GM21576 (cell line): Measurements from ENCODE around the gene DCPS.
"Not testable (repeated sequence)": the region's sequence is repeated elsewhere in the genome, so short reads cannot be mapped to it uniquely, and the experiment has no call there.

ENCODE experiments used
- ATAC-seq: cut with Tn5 transposase; IDR thresholded peaks from one replicate; pipeline ENCODE4 v1.9.1; 2021; ENCODE audit warnings: mild to moderate bottlenecking, moderate library complexity; ENCODE audit not compliant: unreplicated experiment

DCPS gene

DNA sequence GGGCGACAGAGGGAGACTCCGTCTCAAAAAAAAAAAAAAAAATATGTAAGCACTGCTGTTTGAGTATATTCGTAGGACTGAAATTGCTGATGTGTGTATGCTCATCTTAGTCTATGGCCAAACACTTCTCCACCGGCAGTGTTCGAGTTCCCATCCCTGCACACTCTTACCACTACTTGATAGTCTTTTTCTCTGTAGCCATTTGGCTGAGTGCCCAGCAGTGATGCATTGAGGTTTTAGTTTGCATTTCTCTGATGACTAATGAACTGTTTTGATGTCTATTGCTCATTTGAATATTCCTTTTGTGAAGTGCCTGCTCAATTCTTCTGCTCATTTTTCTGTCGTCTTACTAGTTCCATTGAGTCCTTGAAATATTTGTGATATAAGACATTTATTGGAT lies 19.0 kb upstream of the DCPS start:
- ATAC-seq = peak; percentile 48

DNA sequence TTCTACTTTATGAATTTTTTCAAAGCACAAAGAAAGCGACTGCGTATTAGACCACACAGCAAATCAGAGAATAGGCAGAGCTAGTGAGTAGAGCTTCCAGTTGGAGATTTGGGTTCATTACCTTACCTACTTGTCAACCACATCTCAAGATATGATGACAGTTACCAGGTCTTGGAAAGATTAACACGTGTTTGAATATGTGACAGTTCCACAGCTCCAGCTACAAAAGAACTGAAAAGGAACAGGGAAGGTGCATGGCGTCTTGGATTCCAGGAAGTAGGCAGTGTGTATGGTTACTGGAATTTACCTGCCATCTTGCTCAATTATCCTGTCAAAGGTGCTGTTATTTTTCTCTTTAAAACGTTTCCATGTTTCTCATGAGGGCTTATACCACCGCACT lies 15.6 kb upstream of the DCPS start:
- no peak for ATAC-seq

DNA sequence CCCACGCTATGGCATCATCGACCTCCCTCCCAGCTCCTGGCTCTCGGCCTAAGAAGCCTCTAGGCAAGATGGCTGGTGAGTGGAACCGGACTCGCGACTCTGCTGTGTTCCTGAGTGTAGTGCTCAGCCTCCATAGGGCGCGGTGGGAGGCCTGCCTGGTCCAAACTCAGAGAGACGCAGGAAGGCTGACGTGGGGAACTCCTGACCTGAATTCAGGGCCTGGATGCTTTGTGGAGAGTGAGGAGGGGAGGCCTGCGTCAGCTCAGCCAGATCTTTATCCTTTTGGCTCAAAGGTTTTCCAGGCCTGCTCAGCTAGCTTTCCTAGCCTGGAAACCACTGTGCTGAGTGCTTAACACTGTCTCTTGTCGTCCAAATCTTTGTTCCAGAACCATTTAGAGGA lies 13.0 kb upstream of the DCPS start:
- no peak for ATAC-seq

DNA sequence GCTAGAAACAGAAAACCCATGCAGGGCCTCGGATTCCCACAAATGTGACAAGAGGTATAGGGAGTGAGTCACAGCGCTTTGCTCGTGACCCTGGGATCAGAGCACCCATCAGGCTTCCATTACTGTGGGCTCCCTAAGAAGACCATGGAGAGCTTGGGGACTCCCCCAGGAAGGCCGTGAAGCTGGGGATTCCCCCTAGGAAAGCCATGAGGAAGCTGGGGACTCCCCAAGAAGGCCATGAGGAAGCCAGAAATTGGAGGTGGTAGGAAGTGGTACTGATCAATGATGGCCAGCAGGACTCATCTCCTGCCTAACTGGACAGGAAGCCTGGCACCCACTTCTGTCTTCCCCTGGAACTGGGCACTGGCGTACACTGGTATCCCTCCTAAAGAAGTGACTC lies 10.1 kb upstream of the DCPS start:
- no peak for ATAC-seq

DNA sequence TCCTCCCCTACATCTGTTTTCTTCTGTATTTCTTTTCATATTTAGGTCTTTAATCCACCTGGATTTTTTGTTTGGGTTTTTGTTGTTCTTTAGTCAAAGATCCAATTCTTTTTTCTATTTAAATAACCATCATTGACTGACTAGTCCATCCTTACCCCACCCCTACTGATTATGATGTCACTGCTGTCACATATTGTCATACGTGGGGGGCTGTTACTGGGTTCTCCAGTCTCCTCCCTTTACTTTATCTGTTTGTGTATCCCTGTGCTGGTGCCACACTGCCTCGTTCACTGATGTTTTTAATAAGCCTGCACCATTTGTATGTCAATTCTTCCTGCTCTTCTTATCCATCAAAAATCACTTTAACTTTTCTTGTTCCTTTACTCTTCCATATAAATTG lies 6.9 kb upstream of the DCPS start:
- no peak for ATAC-seq

DNA sequence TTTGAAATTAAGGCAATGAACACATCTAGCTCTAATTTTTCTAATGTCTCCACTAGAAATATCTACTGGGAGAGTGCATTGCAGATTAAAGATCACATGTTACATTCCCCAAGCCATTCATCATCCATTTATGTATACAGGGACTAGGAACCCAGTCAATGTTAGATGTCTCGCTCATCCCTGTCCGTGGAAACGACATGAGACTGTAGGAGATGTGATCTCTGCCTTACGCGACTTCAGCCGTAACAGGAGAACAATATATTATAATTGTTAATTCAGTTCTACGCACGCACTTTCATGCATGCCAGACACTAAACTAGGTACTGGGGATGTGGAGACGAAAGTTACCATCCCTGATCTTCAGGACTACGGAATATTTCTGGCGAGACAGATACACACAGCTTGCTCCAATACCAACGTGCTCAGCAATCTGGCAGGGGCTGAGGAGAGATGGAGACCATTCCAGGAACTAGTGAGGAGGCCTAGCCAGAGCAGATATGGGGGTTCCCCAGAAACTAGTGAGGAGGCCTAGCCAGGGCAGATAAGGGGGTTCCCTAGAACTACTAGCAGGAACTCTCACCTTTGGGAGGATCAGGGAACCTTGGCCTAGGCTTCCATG lies 706 bp downstream of the DCPS start:
- ATAC-seq = peak; percentile 27

DNA sequence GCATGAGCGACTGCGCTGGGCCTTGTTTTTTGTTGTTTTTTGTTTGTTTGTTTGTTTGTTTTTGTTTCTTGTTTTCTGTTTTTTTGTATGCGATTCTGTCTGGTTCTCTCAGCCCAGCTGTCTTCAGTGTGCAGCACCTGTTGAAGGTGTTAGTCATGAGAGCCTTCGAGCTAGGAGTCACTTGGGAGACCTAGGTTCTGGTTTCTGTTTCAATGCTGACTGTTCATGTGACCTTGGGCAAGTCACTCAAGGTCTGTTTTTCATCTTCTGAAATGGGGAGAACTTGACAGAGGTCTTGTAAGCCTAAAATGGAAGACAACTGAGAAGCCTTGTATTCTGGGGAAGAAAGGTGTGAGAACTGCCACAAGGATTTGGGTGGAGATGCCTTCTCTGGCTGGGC lies 1.8 kb downstream of the DCPS start:
- peak; percentile 51 for ATAC-seq

DNA sequence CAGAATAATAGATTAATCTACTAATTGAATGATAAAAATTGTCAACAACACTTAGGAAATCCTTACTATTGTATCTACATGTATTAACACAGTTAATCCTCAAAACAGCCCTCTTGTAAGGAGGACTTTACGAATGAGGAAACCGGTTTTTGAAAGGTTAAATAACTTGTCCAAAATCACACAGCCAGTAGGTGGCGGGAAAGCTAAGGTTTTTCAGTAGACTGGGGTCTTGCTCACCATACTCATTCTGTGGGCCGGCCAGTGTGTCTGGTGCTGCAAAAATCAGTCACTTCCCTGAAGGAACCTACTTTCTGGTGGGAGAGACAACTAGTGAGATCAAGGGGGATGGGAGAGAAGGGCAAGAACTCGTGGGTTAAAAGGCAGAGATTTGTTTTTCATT lies 3.8 kb downstream of the DCPS start:
- ATAC-seq = no peak

DNA sequence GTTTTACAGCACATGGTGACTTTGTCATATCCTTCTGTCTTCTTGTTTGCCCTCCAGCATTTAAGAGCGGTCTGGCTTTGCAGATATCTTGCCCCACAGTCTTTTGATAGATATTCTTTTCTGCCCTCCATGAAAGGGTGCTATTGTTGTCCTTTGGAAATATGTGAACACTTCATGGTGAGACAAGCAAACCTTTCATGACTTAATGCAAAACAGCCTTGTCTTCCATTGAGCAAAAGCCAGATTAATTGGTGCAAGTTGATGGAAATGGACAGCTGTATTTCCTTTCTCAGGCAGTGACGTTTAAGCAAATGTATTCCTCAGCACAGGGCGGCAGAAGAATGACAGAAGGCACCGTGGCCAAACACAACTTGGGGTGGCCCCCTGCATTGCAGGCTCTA lies 4.4 kb downstream of the DCPS start:
- no peak for ATAC-seq

DNA sequence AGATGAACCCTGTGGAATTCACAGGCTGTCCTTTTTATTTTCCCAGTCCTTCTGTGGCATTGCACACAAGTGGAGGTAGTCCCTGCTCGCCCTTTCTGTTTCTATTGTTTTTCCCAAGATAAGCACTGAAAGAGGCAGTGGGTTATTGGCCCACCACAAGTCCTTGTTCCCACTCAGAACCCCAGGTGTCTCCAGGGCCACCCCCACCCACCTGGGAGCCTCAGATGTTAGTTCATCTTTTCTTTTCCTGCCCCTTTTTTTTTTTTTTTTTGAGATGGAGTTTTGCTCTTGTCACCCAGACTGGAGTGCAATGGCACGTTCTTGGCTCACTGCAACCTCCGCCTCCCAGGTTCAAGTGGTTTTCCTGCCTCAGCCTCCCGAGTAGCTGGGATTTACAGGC lies 4.9 kb downstream of the DCPS start:
- ATAC-seq = not testable (repeated sequence)

DNA sequence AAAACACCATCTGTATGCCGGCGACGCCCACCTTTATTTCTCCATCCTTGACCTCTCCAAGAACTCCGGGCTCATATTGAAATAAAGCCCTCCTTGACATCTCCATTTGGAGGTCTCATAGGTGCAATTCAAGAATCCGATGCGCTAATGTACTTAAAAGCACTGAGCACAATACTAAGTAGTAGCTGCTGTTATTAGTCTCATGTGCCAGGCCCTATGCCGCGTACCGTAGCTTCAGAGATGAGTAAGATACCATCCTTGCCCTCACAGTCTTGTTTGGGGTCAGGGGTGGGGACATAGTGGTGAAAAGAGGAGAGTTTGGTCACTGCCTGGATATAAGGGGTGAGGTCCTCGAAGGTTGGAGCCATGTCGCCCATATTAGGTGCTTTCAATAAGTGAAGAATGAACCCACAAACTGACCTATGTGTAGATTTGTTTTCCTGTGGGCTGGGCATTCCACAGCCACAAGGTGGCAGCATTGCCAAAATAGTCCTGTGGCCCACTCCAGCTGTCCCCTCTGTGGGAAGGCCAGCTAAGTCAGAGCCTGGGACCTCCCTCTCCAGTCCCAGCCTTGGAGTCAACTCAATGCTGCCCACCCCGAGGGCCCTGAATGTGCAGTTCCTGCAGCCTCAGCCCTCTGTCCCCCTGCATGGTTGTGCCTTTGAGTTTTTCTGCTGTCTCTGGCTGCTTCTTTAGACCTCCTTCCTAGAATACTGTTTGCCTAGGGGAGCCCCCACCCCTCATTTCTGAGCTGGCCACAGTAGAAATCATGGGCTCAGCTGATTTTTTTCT lies 6.5 kb downstream of the DCPS start:
- ATAC-seq = no peak

DNA sequence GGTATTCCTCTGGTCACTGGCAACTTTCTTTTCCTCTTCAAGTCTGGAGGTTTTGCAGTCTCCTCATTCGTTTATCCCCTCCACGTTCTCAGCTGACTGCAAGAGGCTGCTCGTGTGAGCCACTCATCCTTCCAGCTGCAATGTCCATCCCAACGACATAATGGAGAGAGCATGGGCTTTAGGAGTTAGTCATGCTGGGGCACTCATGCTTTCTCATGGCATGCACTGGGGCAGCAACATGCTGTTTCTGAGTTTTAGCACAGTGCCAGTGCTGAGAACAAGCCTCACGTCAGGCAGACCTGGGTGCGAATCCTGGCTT lies 7.1 kb downstream of the DCPS start:
- ATAC-seq = no peak

DNA sequence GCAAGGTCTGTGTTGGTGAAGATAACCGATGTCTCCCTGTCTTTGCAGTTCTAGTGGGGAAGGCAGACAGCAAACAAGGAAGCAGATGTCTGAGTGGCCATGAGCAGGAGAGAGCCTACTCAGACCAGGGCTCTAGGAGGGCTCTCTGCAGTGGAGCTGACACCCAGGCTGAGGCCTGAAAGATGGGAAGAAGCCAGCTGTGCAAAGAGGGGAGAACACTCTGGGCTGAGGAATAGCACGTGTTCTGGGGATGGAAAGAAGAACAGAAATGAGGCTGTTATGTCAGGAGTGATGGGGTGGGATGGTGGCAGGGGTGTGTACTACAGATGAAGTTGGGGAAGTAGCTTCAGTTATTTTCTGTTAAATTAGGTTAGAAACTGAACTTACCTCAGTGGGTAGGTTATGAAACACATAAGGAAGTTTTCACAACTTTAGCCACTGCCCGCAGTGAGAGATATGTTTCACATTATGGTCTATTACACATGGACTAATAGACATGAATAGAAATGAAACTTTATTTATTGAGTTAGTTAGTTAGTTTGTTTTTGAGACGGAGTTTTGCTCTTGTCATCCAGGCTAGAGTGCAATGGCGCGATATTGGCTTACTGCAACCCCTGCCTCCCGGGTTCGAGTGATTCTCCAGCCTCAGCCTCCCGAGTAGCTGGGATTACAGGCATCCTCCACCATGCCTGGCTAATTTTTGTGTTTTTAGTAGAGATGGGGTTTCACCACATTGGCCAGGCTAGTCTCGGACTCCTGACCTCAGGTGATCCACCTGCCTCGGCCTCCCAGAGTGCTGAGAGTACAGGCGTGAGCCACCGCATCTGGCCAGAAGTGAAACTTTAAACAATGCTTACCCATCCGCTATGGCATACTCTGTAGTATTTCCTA lies 7.8 kb downstream of the DCPS start:
- ATAC-seq = peak; percentile 68

DNA sequence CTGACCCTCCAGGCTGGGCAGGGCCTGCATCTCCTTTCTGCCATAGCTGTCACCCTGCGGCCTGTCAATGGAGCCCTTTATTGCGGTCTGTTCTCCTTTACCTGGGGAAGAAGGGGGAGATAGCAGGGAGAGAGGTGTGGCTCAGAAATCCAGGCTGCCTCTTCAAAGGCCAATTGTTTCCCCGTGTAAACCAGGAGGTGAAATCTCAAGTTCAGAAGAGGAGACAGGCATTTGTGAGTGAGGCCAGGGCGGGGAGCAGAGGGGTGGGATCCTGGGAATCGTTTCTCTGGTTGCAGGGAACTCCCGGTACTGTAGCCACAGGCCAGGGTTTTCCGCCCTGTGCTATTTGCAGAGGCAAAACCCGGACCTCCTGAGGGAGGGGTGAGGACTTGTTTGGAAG lies 9.1 kb downstream of the DCPS start:
- ATAC-seq = no peak

DNA sequence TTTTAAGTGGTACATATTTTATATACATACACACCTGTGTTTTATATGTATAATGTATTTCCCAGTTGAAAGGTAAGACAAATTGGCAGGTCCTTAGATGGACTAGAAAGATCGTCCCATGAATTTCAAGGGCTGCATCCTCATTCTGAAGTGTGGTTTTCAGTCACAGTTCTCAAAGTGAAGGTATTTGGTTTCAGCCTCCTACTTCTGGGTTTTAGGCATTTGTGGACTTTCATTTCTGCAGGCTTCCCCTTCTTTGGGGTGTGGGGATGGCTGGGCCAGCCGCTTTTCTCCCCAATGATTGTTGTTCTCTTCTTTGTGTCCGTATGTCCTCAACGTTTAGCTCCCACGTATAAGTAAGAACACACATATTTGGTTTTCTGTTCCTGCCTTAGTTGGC lies 10.0 kb downstream of the DCPS start:
- ATAC-seq = no peak

DNA sequence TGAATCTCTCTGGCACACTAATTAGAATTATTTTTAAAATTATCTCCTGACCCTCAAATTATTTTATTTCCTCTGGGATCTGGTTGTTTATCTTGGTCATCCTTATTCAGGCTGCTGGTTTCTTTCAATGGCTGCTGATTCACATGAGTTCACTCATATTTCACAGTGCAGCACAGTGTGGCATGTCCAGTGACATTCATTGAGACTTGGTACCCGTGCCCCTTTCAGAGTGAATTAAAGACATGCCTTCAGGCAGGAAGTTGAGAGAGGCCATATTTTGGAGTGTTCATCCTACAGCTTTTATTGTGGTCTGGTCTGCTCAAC lies 13.5 kb downstream of the DCPS start:
- no peak for ATAC-seq

DNA sequence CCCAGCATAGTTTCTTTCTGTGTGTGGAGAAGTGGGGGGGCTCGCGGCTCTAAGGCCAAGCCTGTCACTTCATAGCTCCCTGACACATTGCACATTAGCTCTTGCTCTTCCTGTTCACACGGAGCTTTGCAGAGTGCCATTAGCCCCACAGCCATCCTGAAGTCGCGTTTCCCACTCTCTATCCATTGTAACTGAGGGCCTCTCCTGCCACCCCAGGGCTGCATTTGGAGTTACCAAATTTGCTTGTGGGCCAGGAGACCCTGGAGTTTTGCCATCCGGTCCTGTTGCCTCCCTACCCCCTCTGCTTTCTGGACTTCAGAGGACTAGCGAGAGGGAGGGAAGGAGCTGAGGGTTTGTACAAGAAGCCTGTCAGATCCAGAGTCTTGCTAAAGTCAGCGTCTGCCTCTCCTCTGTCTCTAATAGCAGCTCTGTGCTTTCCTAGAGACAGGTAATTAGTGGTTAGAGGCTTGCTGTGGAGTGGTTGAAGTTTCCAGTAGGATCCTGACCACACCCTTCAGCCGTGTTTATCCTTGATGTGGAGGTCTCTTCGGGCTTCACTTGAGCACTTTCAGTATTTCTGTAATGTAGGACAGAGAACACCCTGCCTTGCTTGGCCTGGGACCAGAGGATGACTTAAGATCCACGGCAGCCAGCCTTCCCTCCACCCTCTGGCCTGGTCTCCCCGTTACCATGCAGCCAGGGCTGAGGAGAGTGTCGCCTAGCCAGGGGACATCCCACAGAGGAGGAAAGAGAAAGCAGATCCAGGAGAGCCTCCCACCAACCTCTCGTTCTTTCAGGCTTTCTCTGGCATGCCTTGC lies 14.1 kb downstream of the DCPS start:
- peak; percentile 14 for ATAC-seq

DNA sequence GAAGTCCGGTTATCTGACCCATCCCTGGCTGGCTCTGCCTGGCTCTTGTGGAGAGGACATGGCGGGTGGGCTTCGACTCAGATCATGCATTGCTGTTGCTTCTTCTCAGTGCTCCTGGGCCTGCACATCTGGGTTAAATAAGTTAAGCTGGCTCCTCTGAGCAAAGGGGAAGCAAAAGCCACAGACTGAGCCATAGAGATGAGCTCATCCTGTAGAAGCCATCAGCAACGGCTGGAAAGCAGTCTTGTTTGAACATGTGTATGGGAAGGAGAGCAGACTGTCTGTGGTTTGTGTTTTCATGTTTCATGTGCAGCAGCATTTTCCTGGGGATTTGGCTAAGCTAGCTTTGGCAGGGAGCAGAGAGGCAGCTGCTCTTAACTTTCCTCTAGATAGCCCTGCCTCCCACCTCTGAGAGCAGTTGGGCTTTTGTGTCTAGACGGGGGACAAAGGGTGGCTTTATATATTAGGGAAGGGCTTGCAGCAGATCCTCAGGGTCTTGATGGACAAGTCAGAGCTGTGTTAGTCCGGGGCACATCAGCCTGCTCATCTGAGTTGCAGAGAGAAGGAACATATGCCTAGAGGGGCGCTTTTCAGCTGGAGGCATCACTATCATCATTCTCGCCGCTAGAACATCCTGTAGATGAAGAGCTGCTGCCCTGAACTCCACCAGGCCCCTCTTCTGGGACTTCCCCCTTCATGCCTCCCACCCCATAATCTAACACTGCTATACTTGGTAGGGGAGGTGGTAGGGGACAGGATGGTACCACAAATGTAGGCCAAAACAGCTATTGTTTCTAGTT lies 14.9 kb downstream of the DCPS start:
- ATAC-seq = peak; percentile 86

DNA sequence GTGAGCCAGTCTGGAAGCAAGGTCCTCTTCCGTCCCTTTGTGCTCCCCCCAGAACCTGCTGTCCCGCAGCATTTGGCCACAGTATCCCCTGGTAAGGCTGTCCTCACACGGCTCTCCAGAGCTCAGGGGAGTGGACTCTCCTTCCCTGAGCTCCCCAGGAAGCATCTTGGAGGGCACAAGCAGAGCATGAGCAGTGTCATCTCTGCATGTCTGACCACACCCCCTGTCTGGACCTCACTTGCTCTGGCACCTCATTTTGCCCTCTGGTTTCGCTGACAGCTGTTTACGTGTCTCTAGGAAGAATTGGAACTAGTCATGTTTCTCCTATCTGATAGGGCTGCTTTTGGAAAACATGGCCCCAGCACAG lies 15.5 kb downstream of the DCPS start:
- ATAC-seq = no peak

DNA sequence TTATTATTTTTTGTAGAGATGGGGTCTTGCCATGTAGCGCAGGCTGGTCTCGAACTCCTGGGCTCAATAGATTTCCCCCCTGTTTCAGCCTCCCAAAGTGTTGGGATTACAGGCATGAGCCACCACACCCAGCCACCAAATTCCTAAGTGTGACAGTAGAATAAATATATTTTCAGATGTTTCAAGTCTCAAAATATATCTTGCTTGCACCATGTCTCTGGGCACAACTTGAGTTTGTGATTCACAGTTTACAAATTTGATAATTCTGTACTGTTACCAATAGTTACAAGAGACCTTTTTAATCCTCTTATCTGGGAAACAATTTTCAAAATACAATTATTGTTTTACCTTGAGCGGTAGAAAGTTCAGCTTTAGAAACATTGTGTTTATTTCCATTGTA lies 19.1 kb downstream of the DCPS start:
- no peak for ATAC-seq
